Caco-2 (cell line): Measurements from ENCODE around the gene OTULINL. TPM values are rescaled to one million over a fixed set of nuclear protein-coding genes. Genes with fewer than 3 reads are reported as not detected.

Source experiments
- BruUV-seq: library from RNA; stranded (reverse); fragments of 400-500 nt; replicated peaks from 2 replicates; lab custom pipeline; 2021; lab: Mats Ljungman, UMichigan
- CTCF ChIA-PET: fragments of 300-600 bp; sonication (Branson Sonifier 250); formaldehyde crosslinking; loops from one replicate; lab custom pipeline; 2022; ENCODE audit warnings: antibody characterized with exemption; lab: Charles Lee
- POLR2A ChIA-PET: fragments of 300-600 bp; sonication (Branson Sonifier 250); formaldehyde crosslinking; loops from one replicate; lab custom pipeline; 2022; ENCODE audit warnings: antibody characterized with exemption; lab: Charles Lee
- DNase-seq, 2 experiments: peaks; one replicate each; pipeline versions ENCODE4 v3.0.0 to v3.0.0-alpha.2; 2020 to 2022
- H3K27me3 ChIP-seq: replicated peaks from 2 replicates; pipeline ENCODE4 v1.6.0; 2011; ENCODE audit warnings: low read length; ENCODE audit not compliant: control insufficient read depth, insufficient read depth
- H3K36me3 ChIP-seq: 2 replicates; pipeline ENCODE4 v1.5.1; 2011; ENCODE audit warnings: low read length; ENCODE audit not compliant: control insufficient read depth, insufficient read depth
- H3K4me1 ChIP-seq: fragments of 250-450 bp; sonication (Bioruptor Pico); 2 replicates; pipeline ENCODE4 v1.5.1; 2020; ENCODE audit warnings: mild to moderate bottlenecking
- H3K4me3 ChIP-seq: 2 replicates; pipeline ENCODE4 v1.5.1; 2011; ENCODE audit warnings: low read depth, mild to moderate bottlenecking, control low read depth, low read length
- H3K9me3 ChIP-seq: fragments of 250-450 bp; sonication (Bioruptor Pico); 2 replicates; pipeline ENCODE4 v1.5.1; 2020; ENCODE audit warnings: mild to moderate bottlenecking, moderate library complexity
- H3K27ac Mint-ChIP-seq: one replicate; pipeline ENCODE4 v1.8.0; 2022; ENCODE audit warnings: mixed read lengths; ENCODE audit not compliant: unreplicated experiment
- H3K27me3 Mint-ChIP-seq: one replicate; pipeline ENCODE4 v1.8.0; 2022; ENCODE audit warnings: mixed read lengths; ENCODE audit not compliant: insufficient read depth, unreplicated experiment
- H3K36me3 Mint-ChIP-seq: one replicate; pipeline ENCODE4 v1.8.0; 2022; ENCODE audit warnings: mild to moderate bottlenecking, mixed read lengths; ENCODE audit not compliant: insufficient read depth, unreplicated experiment
- H3K4me1 Mint-ChIP-seq: one replicate; pipeline ENCODE4 v1.8.0; 2022; ENCODE audit warnings: low read depth, mixed read lengths; ENCODE audit not compliant: unreplicated experiment
- H3K4me3 Mint-ChIP-seq: one replicate; pipeline ENCODE4 v1.8.0; 2022; ENCODE audit warnings: mild to moderate bottlenecking, moderate library complexity, mixed read lengths; ENCODE audit not compliant: unreplicated experiment
- H3K9me3 Mint-ChIP-seq: one replicate; pipeline ENCODE4 v1.8.0; 2022; ENCODE audit warnings: mixed read lengths; ENCODE audit not compliant: unreplicated experiment
- intact Hi-C: fragments of 100-400 bp; cut with micrococcal nuclease; formaldehyde crosslinking; loops from one replicate; pipeline ENCODE4 v1.10.0; 2022; ENCODE audit not compliant: unreplicated experiment
- total RNA-seq: library from RNA; stranded (reverse); gene quantifications from 2 replicates; pipeline ENCODE4 v1.2.3, GENCODE V29; 2022
- TF ChIP-seq, protein P1 (sequence below), 2 experiments: fragments of 200-600 bp in 1 of 2; IDR thresholded peaks; 1 replicate in 1 of 2; 2 replicates in 1 of 2; pipeline versions ENCODE4 v1.5.1 to v1.8.0; 2011 to 2022; ENCODE audit warnings: antibody characterized with exemption in 1 of 2, control low read depth in 1 of 2, inconsistent platforms in 1 of 2, low read depth in 1 of 2, low read length in 1 of 2, mild to moderate bottlenecking in 1 of 2, moderate library complexity in 1 of 2; ENCODE audit not compliant: insufficient read depth in 1 of 2, severe bottlenecking in 1 of 2, unreplicated experiment in 1 of 2

Gene OTULINL
- total RNA-seq, 1 experiment from 2014 or later = 18.3 TPM

DNA sequence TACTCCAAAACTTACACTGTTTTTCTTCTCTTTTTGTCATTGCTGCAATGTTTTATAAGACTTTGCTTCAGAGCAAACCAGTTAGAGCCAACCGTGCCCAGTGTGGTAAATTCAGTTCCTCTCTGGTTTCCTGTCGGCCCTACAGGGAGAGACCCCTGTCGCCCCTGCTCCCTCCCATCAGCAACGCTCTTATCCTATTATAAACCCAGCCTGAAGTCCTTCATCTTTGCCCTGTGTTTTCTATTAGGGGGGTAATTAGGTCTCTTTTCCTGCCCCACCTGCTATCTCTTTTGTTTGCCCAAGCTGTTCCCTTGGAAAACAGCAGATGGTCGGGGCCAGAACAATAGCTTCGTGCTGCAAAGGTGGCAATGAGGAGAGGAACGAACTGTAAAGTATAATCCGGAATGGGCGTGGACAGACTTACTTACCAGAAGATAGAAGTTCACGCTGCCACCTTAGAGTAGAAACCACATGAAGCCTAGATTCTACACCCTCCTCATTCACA, 21.4 kb upstream of the OTULINL start:
- ChIA-PET POLR2A (no interaction called here), CTCF (no interaction called here)
- BruUV-seq = no TSS peak
- Mint-ChIP-seq H3K36me3 (no peaks in the 10 kb centered on the region), H3K27ac (no peak overlapping the region), H3K4me1 (peaks cover 17% of the 10 kb centered on the region), H3K27me3 (no peaks in the 10 kb centered on the region), H3K4me3 (no peak overlapping the region), H3K9me3 (peaks cover 9% of the 10 kb centered on the region)
- Histone ChIP-seq H3K27me3 (no peaks in the 10 kb centered on the region), H3K4me1 (0 out of 2 replicates have a peak, but pooled peaks cover 6% of the 10 kb centered on the region), H3K9me3 (no peaks in the 10 kb centered on the region), H3K36me3 (no peaks in the 10 kb centered on the region), H3K4me3 (no peak overlapping the region)
- TF ChIP-seq, protein P1, sequence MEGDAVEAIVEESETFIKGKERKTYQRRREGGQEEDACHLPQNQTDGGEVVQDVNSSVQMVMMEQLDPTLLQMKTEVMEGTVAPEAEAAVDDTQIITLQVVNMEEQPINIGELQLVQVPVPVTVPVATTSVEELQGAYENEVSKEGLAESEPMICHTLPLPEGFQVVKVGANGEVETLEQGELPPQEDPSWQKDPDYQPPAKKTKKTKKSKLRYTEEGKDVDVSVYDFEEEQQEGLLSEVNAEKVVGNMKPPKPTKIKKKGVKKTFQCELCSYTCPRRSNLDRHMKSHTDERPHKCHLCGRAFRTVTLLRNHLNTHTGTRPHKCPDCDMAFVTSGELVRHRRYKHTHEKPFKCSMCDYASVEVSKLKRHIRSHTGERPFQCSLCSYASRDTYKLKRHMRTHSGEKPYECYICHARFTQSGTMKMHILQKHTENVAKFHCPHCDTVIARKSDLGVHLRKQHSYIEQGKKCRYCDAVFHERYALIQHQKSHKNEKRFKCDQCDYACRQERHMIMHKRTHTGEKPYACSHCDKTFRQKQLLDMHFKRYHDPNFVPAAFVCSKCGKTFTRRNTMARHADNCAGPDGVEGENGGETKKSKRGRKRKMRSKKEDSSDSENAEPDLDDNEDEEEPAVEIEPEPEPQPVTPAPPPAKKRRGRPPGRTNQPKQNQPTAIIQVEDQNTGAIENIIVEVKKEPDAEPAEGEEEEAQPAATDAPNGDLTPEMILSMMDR (IDR thresholded peaks at IDR 0.05; ENCODE audit: insufficient read depth in 1 of 2, low read depth in 1 of 2, low read length in 1 of 2, severe bottlenecking in 1 of 2, unreplicated experiment in 1 of 2) = no peak
- DNase-seq = no peak
- intact Hi-C loops = no loop called here

DNA sequence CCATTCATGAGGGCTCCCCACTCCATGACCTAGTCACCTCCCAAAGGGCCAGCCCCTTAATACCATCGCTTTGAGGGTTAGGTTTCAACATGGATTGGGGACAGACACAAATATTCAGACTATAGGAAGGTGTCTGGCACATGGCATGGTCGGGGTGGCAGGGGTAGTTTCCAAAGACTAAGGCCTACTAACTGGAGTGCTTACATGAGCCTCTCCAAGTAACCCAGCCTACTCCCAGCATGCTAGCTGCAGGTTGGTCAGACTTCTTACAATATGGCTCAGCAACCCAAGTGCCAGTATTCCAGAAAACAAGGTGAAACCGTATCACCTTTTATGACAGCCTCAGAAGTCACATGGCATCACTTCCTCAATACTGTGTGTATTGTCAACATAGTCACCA, 19.9 kb upstream of the OTULINL start:
- Mint-ChIP-seq H3K27me3 (no peaks in the 10 kb centered on the region), H3K4me1 (peaks cover 17% of the 10 kb centered on the region), H3K9me3 (peaks cover 12% of the 10 kb centered on the region), H3K36me3 (no peaks in the 10 kb centered on the region), H3K27ac (no peak overlapping the region), H3K4me3 (no peak overlapping the region)
- Histone ChIP-seq H3K9me3 (0 out of 2 replicates have a peak, but pooled peaks cover under 1% of the 10 kb centered on the region), H3K4me1 (0 out of 2 replicates have a peak, but pooled peaks cover 6% of the 10 kb centered on the region), H3K27me3 (no peaks in the 10 kb centered on the region), H3K36me3 (no peaks in the 10 kb centered on the region), H3K4me3 (no peak overlapping the region)
- intact Hi-C loops = no loop called here
- no TSS peak for BruUV-seq
- ChIA-PET POLR2A (no interaction called here), CTCF (no interaction called here)
- no peak for DNase-seq
- TF ChIP-seq, protein P1 (IDR thresholded peaks at IDR 0.05; ENCODE audit: insufficient read depth in 1 of 2, low read depth in 1 of 2, low read length in 1 of 2, severe bottlenecking in 1 of 2, unreplicated experiment in 1 of 2) = no peak

DNA sequence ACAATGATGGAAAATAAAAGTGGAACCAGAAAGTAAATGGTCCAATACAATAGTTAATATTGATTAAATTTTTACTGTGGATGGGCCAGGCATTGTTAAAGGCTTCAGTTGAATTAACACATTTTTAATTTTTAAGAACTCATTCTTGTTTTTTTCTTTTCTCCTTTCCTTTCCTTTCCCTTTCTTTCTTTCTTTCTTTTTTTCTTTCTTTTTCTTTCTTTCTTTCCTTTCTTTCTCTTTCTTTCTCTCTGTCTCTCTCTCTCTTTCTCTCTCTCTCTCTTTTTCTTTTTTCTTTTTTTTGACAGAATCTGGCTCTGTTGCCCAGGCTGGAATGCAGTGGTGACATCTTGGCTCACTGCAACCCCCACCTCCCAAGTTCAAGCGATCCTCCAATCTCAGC, 13.3 kb upstream of the OTULINL start:
- ChIA-PET CTCF (no interaction called here), POLR2A (no interaction called here)
- H3K4me3 ChIP-seq = no peak overlapping the region
- no peaks in the 10 kb centered on the region for H3K36me3 Mint-ChIP-seq
- H3K4me1 Mint-ChIP-seq = peaks cover 17% of the 10 kb centered on the region
- H3K27me3 Mint-ChIP-seq = no peaks in the 10 kb centered on the region
- BruUV-seq = no TSS peak
- no peak for DNase-seq
- H3K4me3 Mint-ChIP-seq = no peak overlapping the region
- H3K27ac Mint-ChIP-seq = no peak overlapping the region
- no peaks in the 10 kb centered on the region for H3K36me3 ChIP-seq
- H3K9me3 Mint-ChIP-seq = peaks cover 29% of the 10 kb centered on the region
- H3K9me3 ChIP-seq = 0 out of 2 replicates have a peak, but pooled peaks cover 7% of the 10 kb centered on the region
- no peaks in the 10 kb centered on the region for H3K27me3 ChIP-seq
- intact Hi-C loops = no loop called here
- TF ChIP-seq, protein P1 (IDR thresholded peaks at IDR 0.05; ENCODE audit: insufficient read depth in 1 of 2, low read depth in 1 of 2, low read length in 1 of 2, severe bottlenecking in 1 of 2, unreplicated experiment in 1 of 2) = no peak
- no peaks in the 10 kb centered on the region for H3K4me1 ChIP-seq
